Activated T-cell treated with anti-CD3 and anti-CD28 coated beads, Interleukin-2, amount 50 U/mL, for 24 hours (primary cell): Measurements from ENCODE around the gene CAMP.
"Not testable (repeated sequence)": the region's sequence is repeated elsewhere in the genome, so short reads cannot be mapped to it uniquely, and the experiment has no call there.

ENCODE experiments used
- DNase-seq: peaks from one replicate; pipeline ENCODE4 v3.0.0-alpha.2; 2020
- H3K27ac Mint-ChIP-seq: 2 replicates; pipeline ENCODE4 v1.8.0; 2020; ENCODE audit warnings: mild to moderate bottlenecking, mixed read lengths
- H3K27me3 Mint-ChIP-seq: 2 replicates; pipeline ENCODE4 v1.8.0; 2020; ENCODE audit warnings: mixed read lengths
- H3K36me3 Mint-ChIP-seq: 2 replicates; pipeline ENCODE4 v1.8.0; 2020; ENCODE audit warnings: low read depth, mixed read lengths
- H3K4me1 Mint-ChIP-seq: 2 replicates; pipeline ENCODE4 v1.8.0; 2020; ENCODE audit warnings: low read depth, mixed read lengths
- H3K4me3 Mint-ChIP-seq: 2 replicates; pipeline ENCODE4 v1.8.0; 2020; ENCODE audit warnings: mild to moderate bottlenecking, moderate library complexity, mixed read lengths
- H3K9me3 Mint-ChIP-seq: 2 replicates; pipeline ENCODE4 v1.8.0; 2020; ENCODE audit warnings: mixed read lengths

The CAMP gene

DNA sequence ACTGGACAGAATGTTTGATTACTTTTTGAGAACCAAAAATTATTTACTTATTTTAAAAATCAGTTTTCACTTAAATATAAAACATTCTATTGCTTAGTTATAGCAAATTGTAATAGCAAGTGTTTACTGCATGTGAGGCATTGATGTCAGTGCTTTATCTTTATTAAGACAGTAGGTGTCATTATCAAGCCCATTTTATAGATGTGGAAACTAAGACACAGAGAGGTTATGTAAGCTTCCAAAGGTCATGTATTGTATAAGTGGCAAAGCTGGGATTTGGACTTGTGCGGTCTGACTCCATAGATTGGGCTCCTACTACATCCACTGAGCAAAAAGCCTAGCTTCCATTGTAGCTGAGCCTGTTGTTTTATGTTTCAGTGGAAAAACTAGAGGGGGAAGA is 35.2 kb downstream of the CAMP start:
- peak overlapping the region; percentile 18 for H3K27ac Mint-ChIP-seq
- no peaks in the 10 kb centered on the region for H3K27me3 Mint-ChIP-seq

GRCh38 chr3:48267782-48268181 is 44.5 kb downstream of the CAMP start:
- no peaks in the 10 kb centered on the region for H3K9me3 Mint-ChIP-seq
- H3K27ac Mint-ChIP-seq, result peak overlapping the region; percentile 98
- peaks cover 76% of the 10 kb centered on the region for H3K36me3 Mint-ChIP-seq
- DNase-seq, result no peak
- peak overlapping the region; percentile 63 for H3K4me3 Mint-ChIP-seq
- peaks cover 52% of the 10 kb centered on the region for H3K4me1 Mint-ChIP-seq
- H3K27me3 Mint-ChIP-seq, result no peaks in the 10 kb centered on the region

More for the DNA sequence above, 35.2 kb downstream of the CAMP start:
- Mint-ChIP-seq H3K9me3 (peaks cover 4% of the 10 kb centered on the region), H3K4me3 (no peak overlapping the region), H3K4me1 (peaks cover 8% of the 10 kb centered on the region), H3K36me3 (peaks cover 92% of the 10 kb centered on the region)
- DNase-seq, result no peak

- Mint-ChIP-seq H3K4me1 (peaks cover 54% of the 10 kb centered on the region), H3K27ac (peak overlapping the region; percentile 98), H3K4me3 (peak overlapping the region; percentile 63), H3K36me3 (peaks cover 71% of the 10 kb centered on the region), H3K27me3 (no peaks in the 10 kb centered on the region), H3K9me3 (no peaks in the 10 kb centered on the region)
- DNase-seq, result peak; percentile 81
Measured at GRCh38 chr3:48268381-48268935, 45.2 kb downstream of the CAMP start.

- Mint-ChIP-seq H3K9me3 (no peaks in the 10 kb centered on the region), H3K27me3 (no peaks in the 10 kb centered on the region), H3K4me3 (peak overlapping the region; percentile 63), H3K4me1 (peaks cover 55% of the 10 kb centered on the region), H3K27ac (peak overlapping the region; percentile 98), H3K36me3 (peaks cover 65% of the 10 kb centered on the region)
- DNase-seq, result peak; percentile 69
Measured at GRCh38 chr3:48268936-48269561, 45.8 kb downstream of the CAMP start.

- Mint-ChIP-seq H3K36me3 (peaks cover 60% of the 10 kb centered on the region), H3K4me1 (peaks cover 55% of the 10 kb centered on the region), H3K27me3 (no peaks in the 10 kb centered on the region), H3K9me3 (no peaks in the 10 kb centered on the region), H3K4me3 (peak overlapping the region; percentile 63), H3K27ac (peak overlapping the region; percentile 98)
- no peak for DNase-seq
Measured at GRCh38 chr3:48269592-48269991, 46.3 kb downstream of the CAMP start.

- no peaks in the 10 kb centered on the region for H3K27me3 Mint-ChIP-seq
- peaks cover 55% of the 10 kb centered on the region for H3K4me1 Mint-ChIP-seq
- no peaks in the 10 kb centered on the region for H3K9me3 Mint-ChIP-seq
- no peak overlapping the region for H3K4me3 Mint-ChIP-seq
- peaks cover 58% of the 10 kb centered on the region for H3K36me3 Mint-ChIP-seq
- no peak for DNase-seq
- peak overlapping the region; percentile 98 for H3K27ac Mint-ChIP-seq
Measured at GRCh38 chr3:48270306-48270705, 47.0 kb downstream of the CAMP start.

DNA sequence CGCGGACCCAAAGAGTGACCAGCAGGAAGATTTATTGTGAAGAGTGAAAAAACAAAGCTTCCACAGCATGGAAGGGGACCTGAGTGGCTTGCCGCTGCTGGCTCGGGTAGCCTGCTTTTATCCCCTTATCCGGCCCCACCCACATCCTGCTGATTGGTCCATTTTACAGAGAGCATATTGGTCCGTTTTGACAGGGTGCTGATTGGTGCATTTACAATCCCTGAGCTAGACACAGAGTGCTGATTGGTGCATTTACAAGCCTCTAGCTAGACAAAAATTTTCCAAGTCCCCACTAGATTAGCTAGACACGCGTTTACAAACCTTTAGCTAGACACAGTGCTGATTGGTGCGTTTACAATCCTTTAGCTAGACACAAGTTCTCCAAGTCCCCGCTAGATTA is 47.9 kb downstream of the CAMP start:
- H3K9me3 Mint-ChIP-seq, H3K27ac Mint-ChIP-seq, H3K27me3 Mint-ChIP-seq, DNase-seq, H3K4me3 Mint-ChIP-seq: not testable (repeated sequence)
- Mint-ChIP-seq H3K4me1 (peaks cover 51% of the 10 kb centered on the region), H3K36me3 (peaks cover 51% of the 10 kb centered on the region)

- no peak for DNase-seq
- H3K27ac Mint-ChIP-seq, result no peak overlapping the region
Measured at GRCh38 chr3:48271763-48272498, 48.6 kb downstream of the CAMP start.

GRCh38 chr3:48273594-48274211 is 50.4 kb downstream of the CAMP start:
- no peak overlapping the region for H3K27ac Mint-ChIP-seq

More at GRCh38 chr3:48271763-48272498, 48.6 kb downstream of the CAMP start:
- no peaks in the 10 kb centered on the region for H3K27me3 Mint-ChIP-seq
- H3K4me1 Mint-ChIP-seq, result peaks cover 46% of the 10 kb centered on the region
- no peak overlapping the region for H3K4me3 Mint-ChIP-seq
- peaks cover 44% of the 10 kb centered on the region for H3K36me3 Mint-ChIP-seq
- H3K9me3 Mint-ChIP-seq, result no peaks in the 10 kb centered on the region

DNA sequence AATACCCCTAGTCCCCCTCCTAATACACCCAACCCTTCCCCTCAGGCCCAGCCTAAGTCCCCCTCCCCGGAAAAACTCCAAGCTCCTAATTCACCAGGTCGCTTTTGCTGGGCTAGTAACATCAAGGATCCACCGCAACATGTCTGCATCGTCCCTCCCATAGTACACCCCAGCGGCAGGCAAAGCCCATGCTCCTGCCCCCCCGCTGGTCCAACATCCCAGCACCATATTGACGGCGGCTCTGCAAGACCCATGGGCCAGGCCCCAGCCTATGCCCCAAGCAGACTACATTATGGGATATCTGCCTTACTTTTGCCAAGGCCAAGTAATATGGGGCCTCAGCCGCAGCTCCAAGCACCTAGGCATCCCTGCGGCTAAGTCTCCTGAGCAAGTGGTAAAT is 51.2 kb downstream of the CAMP start:
- no peak for DNase-seq
- no peaks in the 10 kb centered on the region for H3K27me3 Mint-ChIP-seq
- no peak overlapping the region for H3K27ac Mint-ChIP-seq
- peaks cover 24% of the 10 kb centered on the region for H3K4me1 Mint-ChIP-seq
- H3K4me3 Mint-ChIP-seq, result no peak overlapping the region
- peaks cover 22% of the 10 kb centered on the region for H3K36me3 Mint-ChIP-seq
- no peaks in the 10 kb centered on the region for H3K9me3 Mint-ChIP-seq

More at GRCh38 chr3:48273594-48274211, 50.4 kb downstream of the CAMP start:
- Mint-ChIP-seq H3K4me1 (peaks cover 30% of the 10 kb centered on the region), H3K36me3 (peaks cover 30% of the 10 kb centered on the region), H3K4me3 (no peak overlapping the region), H3K9me3 (no peaks in the 10 kb centered on the region), H3K27me3 (no peaks in the 10 kb centered on the region)
- peak; percentile 62 for DNase-seq
